ENCODE results near the gene CDH13.
"Not testable (repeated sequence)": the region's sequence is repeated elsewhere in the genome, so short reads cannot be mapped to it uniquely, and the experiment has no call there.

CDH13 gene

GRCh38 chr16:82899731-82900450, 273.1 kb downstream of the CDH13 start:
- DNase-seq: no peak

- DNase-seq: no peak
These were observed 273.8 kb downstream of the CDH13 start for GRCh38 chr16:82900559-82900958.

GRCh38 chr16:82911925-82912324, 285.2 kb downstream of the CDH13 start:
- no peak for DNase-seq

- DNase-seq: no peak
These were observed 288.5 kb downstream of the CDH13 start for GRCh38 chr16:82915139-82915824.

- DNase-seq: no peak
These were observed 291.3 kb downstream of the CDH13 start for GRCh38 chr16:82917886-82918595.

GRCh38 chr16:82924075-82924854, 297.5 kb downstream of the CDH13 start:
- no peak for DNase-seq

GRCh38 chr16:82926500-82926899, 299.7 kb downstream of the CDH13 start:
- no peak for DNase-seq

- not testable (repeated sequence) for DNase-seq
These were observed 307.2 kb downstream of the CDH13 start for GRCh38 chr16:82933933-82934332.

GRCh38 chr16:82935766-82936165, 309.0 kb downstream of the CDH13 start:
- DNase-seq: no peak

GRCh38 chr16:82936941-82937551, 310.3 kb downstream of the CDH13 start:
- DNase-seq: no peak

- no peak for DNase-seq
These were observed 311.3 kb downstream of the CDH13 start for GRCh38 chr16:82937926-82938520.

- DNase-seq: no peak
These were observed 316.6 kb downstream of the CDH13 start for GRCh38 chr16:82943371-82943770.

GRCh38 chr16:82945420-82946101, 318.8 kb downstream of the CDH13 start:
- DNase-seq: no peak

- DNase-seq: no peak
These were observed 320.9 kb downstream of the CDH13 start for GRCh38 chr16:82947698-82948097.

GRCh38 chr16:82949016-82949415, 322.2 kb downstream of the CDH13 start:
- DNase-seq: no peak

- DNase-seq: no peak
These were observed 326.7 kb downstream of the CDH13 start for GRCh38 chr16:82953517-82953916.

- DNase-seq: no peak
These were observed 327.6 kb downstream of the CDH13 start for GRCh38 chr16:82954224-82954929.

- DNase-seq: no peak
These were observed 329.1 kb downstream of the CDH13 start for GRCh38 chr16:82955741-82956348.

GRCh38 chr16:82957212-82957611, 330.4 kb downstream of the CDH13 start:
- no peak for DNase-seq

- DNase-seq: peak; percentile 60
These were observed 334.1 kb downstream of the CDH13 start for GRCh38 chr16:82960918-82961317.
